K562 (cell line): ENCODE data around the gene FAM184B. TPM values are rescaled to one million over a fixed set of nuclear protein-coding genes. Genes with fewer than 3 reads are reported as not detected.

Source experiments
- ATAC-seq: fragments of 200-7000 bp; cut with Tn5 transposase; 3 replicates; pipeline ENCODE4 v1.9.1; 2020; ENCODE audit warnings: moderate library complexity
- BruUV-seq: library from RNA; stranded (reverse); fragments of 400-500 nt; replicated peaks from 2 replicates; lab custom pipeline; 2021; lab: Mats Ljungman, UMichigan
- CTCF ChIA-PET: fragments of 300-600 bp; formaldehyde crosslinking; extraction: SDS; loops from one replicate; lab custom pipeline; 2021; ENCODE audit warnings: low intra/inter-chr PET ratio; lab: Yijun Ruan, JAX
- POLR2A ChIA-PET: fragments of 300-600, 350-650 bp; sonication (Branson Sonifier 250); formaldehyde crosslinking; extraction: SDS; loops from one replicate; lab custom pipeline; 2021; ENCODE audit warnings: antibody characterized with exemption, inconsistent platforms; lab: Yijun Ruan, JAX
- DNase-seq, 4 experiments: peaks; one replicate each; pipeline versions ENCODE4 v3.0.0 to v3.0.0-alpha.2; 2011 to 2018; ENCODE audit warnings: low spot score in 3 of 4, mixed read lengths in 3 of 4; ENCODE audit errors: extremely low read depth in 1 of 4
- FAIRE-seq: peaks from 2 replicates; lab custom pipeline; 2011; peaks lifted over from hg19 to GRCh38; lab: Jason Lieb, UNC
- H2AFZ ChIP-seq: 2 replicates; pipeline ENCODE4 v1.6.0; 2011; ENCODE audit warnings: low read depth, low read length, control low read depth, inconsistent platforms
- H3K27ac ChIP-seq: fragments of 200-600 bp; 3 replicates; pipeline ENCODE4 v1.8.0; 2011; ENCODE audit warnings: low read depth, mild to moderate bottlenecking, control low read depth, inconsistent platforms, low read length, moderate library complexity, mixed read lengths; ENCODE audit errors: extremely low read depth
- H3K27me3 ChIP-seq, 2 experiments: fragments of 300-600 bp in 1 of 2; 2 replicates in 1 of 2; 3 replicates in 1 of 2; pipeline versions ENCODE4 v1.6.0 to v1.8.0; 2011; ENCODE audit warnings: inconsistent platforms in 2 of 2, low read length in 2 of 2, mild to moderate bottlenecking in 1 of 2, mixed read lengths in 1 of 2, moderate library complexity in 1 of 2; ENCODE audit not compliant: control insufficient read depth in 2 of 2, insufficient read depth in 2 of 2
- H3K36me3 ChIP-seq: fragments of 300-600 bp; 3 replicates; pipeline ENCODE4 v1.8.0; 2011; ENCODE audit warnings: mild to moderate bottlenecking, low read length, inconsistent platforms; ENCODE audit not compliant: control insufficient read depth, insufficient read depth
- H3K4me1 ChIP-seq, 2 experiments: fragments of 200-600 bp in 1 of 2; replicated peaks in 1 of 2; 2 replicates in 1 of 2; 3 replicates in 1 of 2; pipeline versions ENCODE4 v1.5.1 to v1.8.0; 2011; ENCODE audit warnings: inconsistent platforms in 2 of 2, low read length in 2 of 2, mild to moderate bottlenecking in 1 of 2, mixed read lengths in 1 of 2, moderate library complexity in 1 of 2; ENCODE audit not compliant: control insufficient read depth in 2 of 2, insufficient read depth in 2 of 2
- H3K4me2 ChIP-seq: 2 replicates; pipeline ENCODE4 v1.6.1; 2011; ENCODE audit warnings: low read length, control low read depth, inconsistent platforms, mixed read lengths; ENCODE audit not compliant: insufficient read depth
- H3K4me3 ChIP-seq: fragments of 200-600 bp; sonication (generic), shearing (Covaris generic); 2 replicates; pipeline ENCODE4 v1.5.1; 2016; ENCODE audit warnings: control low read depth, inconsistent platforms
- H3K79me2 ChIP-seq: fragments of 200-600 bp; 3 replicates; pipeline ENCODE4 v1.8.0; 2011; ENCODE audit warnings: low read length, inconsistent platforms; ENCODE audit not compliant: control insufficient read depth, insufficient read depth
- H3K9ac ChIP-seq, 2 experiments: 2 replicates each; pipeline versions ENCODE4 v1.6.0 to v1.6.1; 2011; ENCODE audit warnings: low read depth in 2 of 2, low read length in 2 of 2, control low read depth in 1 of 2, inconsistent platforms in 1 of 2, mild to moderate bottlenecking in 1 of 2, mixed read lengths in 1 of 2; ENCODE audit not compliant: insufficient read depth in 1 of 2
- H3K9me1 ChIP-seq: one replicate; pipeline ENCODE4 v1.6.0; 2011; ENCODE audit warnings: inconsistent platforms, mild to moderate bottlenecking, low read length, moderate library complexity; ENCODE audit not compliant: control insufficient read depth, insufficient read depth
- H3K9me3 ChIP-seq: replicated peaks from 2 replicates; pipeline ENCODE4 v1.5.1; 2011; ENCODE audit warnings: low read depth, low read length, inconsistent platforms; ENCODE audit not compliant: control insufficient read depth, insufficient read depth
- H4K20me1 ChIP-seq: replicated peaks from 2 replicates; pipeline ENCODE4 v1.6.1; 2011; ENCODE audit warnings: low read length, inconsistent platforms, mixed read lengths; ENCODE audit not compliant: control insufficient read depth, insufficient read depth
- HMGN3 ChIP-seq: IDR thresholded peaks from 2 replicates; pipeline ENCODE4 v1.6.1; 2011; ENCODE audit warnings: borderline replicate concordance, low read depth, mild to moderate bottlenecking, mixed read lengths, low read length; ENCODE audit not compliant: insufficient read length; ENCODE audit errors: extremely low read depth
- LEF1 ChIP-seq: fragments of 450-650 bp; IDR thresholded peaks from 2 replicates; pipeline ENCODE4 v1.6.1; 2016; ENCODE audit warnings: mild to moderate bottlenecking
- MTA1 ChIP-seq: fragments of 450-650 bp; IDR thresholded peaks from 2 replicates; pipeline ENCODE4 v1.6.1; 2017; ENCODE audit warnings: borderline replicate concordance
- NCOA4 ChIP-seq: fragments of 450-650 bp; IDR thresholded peaks from 2 replicates; pipeline ENCODE4 v1.6.1; 2018; ENCODE audit warnings: mild to moderate bottlenecking; ENCODE audit not compliant: partially characterized antibody
- SAP30 ChIP-seq: fragments of 200-600 bp; sonication (generic); IDR thresholded peaks from 2 replicates; pipeline ENCODE4 v1.6.1; 2012; ENCODE audit warnings: borderline replicate concordance, low read depth, mild to moderate bottlenecking, moderate library complexity, low read length, control low read depth, inconsistent platforms; ENCODE audit not compliant: insufficient read depth, poor library complexity, severe bottlenecking
- SMARCB1 ChIP-seq: IDR thresholded peaks from 2 replicates; pipeline ENCODE4 v1.6.1; 2011; ENCODE audit warnings: improper control_type of control experiment, low read depth; ENCODE audit not compliant: insufficient read length
- WGBS: fragments of 100-300 bp; shearing (Covaris generic); methylation state at CpG from one replicate; pipeline ENCODE4 v1.1.6; 2016; ENCODE audit warnings: low coverage, mixed read lengths; ENCODE audit not compliant: insufficient coverage; ENCODE audit errors: missing lambda C conversion rate; 5-methylcytosine and 5-hydroxymethylcytosine counted together
- in situ Hi-C: fragments of 300-500 bp; cut with MboI; formaldehyde crosslinking; loops from 4 replicates; pipeline ENCODE4 v1.15.0; 2018; ENCODE audit warnings: inconsistent platforms, mixed read lengths
- intact Hi-C: fragments of 100-400 bp; cut with micrococcal nuclease; formaldehyde crosslinking; loops from 2 replicates; pipeline ENCODE4 v1.14.2; 2022
- polyA plus RNA-seq, 8 experiments: library from polyadenylated mRNA; depleted of rRNA in 4 of 8; stranded (reverse) in 5 of 8; unstranded in 3 of 8; fragments of >200 nt; fragmentation: Nextera tagmentation in 2 of 8; fragmentation: Illumina TruSeq in 1 of 8; extraction: Ambion mirVana in 2 of 8; extraction: Trizol in 1 of 8; gene quantifications; 2 replicates each; pipeline versions ENCODE4 v1.2.1 to v1.2.3, GENCODE V29; 2011 to 2014; ENCODE audit warnings: inconsistent platforms in 1 of 8, missing spikeins in 1 of 8
- total RNA-seq, 7 experiments: library from RNA; depleted of rRNA in 6 of 7; stranded (reverse); fragments of >200 nt in 6 of 7; fragmentation: Illumina TruSeq in 2 of 7; extraction: Trizol in 2 of 7; gene quantifications; 2 replicates each; pipeline versions ENCODE4 v1.2.1 to v1.2.3, GENCODE V29; 2011 to 2021; ENCODE audit warnings: low replicate concordance in 1 of 7
- TF ChIP-seq, protein P1 (sequence below), 2 experiments: fragments of 450-650 bp; formaldehyde crosslinking in 1 of 2; IDR thresholded peaks; 2 replicates each; pipeline versions ENCODE4 v1.4.0 to v1.6.1; 2014 to 2020; ENCODE audit warnings: mild to moderate bottlenecking in 2 of 2, borderline replicate concordance in 1 of 2, low read depth in 1 of 2

FAM184B gene
- total and polyA plus RNA-seq, 9 of the 15 experiments (the other 6 are each of a cell fraction or from before 2014, with no cell fraction given), result not detected

DNA sequence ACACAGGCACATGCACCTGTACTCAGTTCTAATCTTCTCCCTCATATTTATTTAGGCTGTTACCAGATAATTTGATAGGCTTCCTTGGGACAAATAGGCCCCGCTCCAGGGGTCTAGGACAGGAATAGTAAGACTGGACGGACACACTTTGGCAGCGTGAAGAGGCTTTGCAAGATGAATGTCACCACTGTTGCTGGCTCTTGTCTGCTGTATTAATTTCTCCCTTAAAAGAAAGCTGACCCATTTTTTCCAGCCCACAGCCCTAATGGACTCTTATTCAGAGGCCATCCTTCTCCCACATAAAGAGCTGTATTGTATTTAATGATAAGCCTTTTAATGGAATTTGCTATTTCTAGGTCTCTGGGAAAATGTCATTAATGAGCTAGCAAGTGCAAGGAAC, 18.0 kb downstream of the FAM184B start:
- H3K27ac ChIP-seq, result no peak overlapping the region
- H2AFZ ChIP-seq, result no peak overlapping the region
- FAIRE-seq (no peak), DNase-seq (no peak), ATAC-seq (no peak)
- no TSS peak for BruUV-seq
- in situ Hi-C loops, result no loop called here
- TF ChIP-seq SMARCB1 (no peak), NCOA4 (no peak), SAP30 (no peak), LEF1 (no peak)
- H3K79me2 ChIP-seq, result no peaks in the 10 kb centered on the region
- H3K9ac ChIP-seq, result no peak overlapping the region
- no peaks in the 10 kb centered on the region for H3K36me3 ChIP-seq
- intact Hi-C loops, result no loop called here
- no peak overlapping the region for H3K4me3 ChIP-seq
- 3% methylated on average over 3 of the region's 3 CpGs for WGBS
- H4K20me1 ChIP-seq, result no peaks in the 10 kb centered on the region
- POLR2A ChIA-PET, result interaction anchor here (0.8 to 1.3 kb wide), 3 partner anchors 11 to 68 kb away, joined by 4 read pairs; partner anchors contain the start of gene DCAF16
- no peaks in the 10 kb centered on the region for H3K9me1 ChIP-seq
- CTCF ChIA-PET, result no interaction called here
- peaks cover 3% of the 10 kb centered on the region; the same call in 1 of the 2 replicates for H3K9me3 ChIP-seq
- H3K4me2 ChIP-seq, result no peak overlapping the region
- H3K27me3 ChIP-seq, result peaks cover 7 to 9% of the 10 kb centered on the region in 2 experiments; a peak in 4 of 5 replicates
- H3K4me1 ChIP-seq, result peaks cover 0 to 7% of the 10 kb centered on the region in 2 experiments; a peak in 1 of 5 replicates

DNA sequence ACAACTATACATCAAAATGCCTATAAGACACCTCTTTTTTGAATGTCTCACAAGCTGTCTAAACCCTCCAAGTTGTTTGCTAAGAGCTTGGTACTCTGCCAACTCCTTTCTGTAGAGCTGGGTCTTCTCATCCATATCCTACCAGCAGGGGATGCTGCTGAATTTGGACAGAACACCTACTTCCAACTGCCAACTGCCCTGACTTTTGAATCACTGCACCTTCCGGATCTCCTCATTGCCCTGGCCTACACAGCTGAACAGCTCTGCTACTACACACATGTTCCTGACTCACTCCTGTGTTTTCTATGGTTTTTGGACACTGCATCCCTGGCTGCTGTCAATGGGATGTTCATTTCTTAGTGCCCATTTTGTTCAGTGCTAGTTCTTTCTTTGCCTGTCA, 18.7 kb downstream of the FAM184B start:
- H3K9me3 ChIP-seq, result peaks cover 3% of the 10 kb centered on the region; the same call in 1 of the 2 replicates
- H3K4me3 ChIP-seq, result no peak overlapping the region
- intact Hi-C loops, result no loop called here
- 0% methylated on average over 1 of the region's 1 CpG for WGBS
- no peak overlapping the region for H2AFZ ChIP-seq
- no TSS peak for BruUV-seq
- no peak overlapping the region for H3K9ac ChIP-seq
- ATAC-seq (peak; percentile 70), FAIRE-seq (no peak), DNase-seq (peak in 3 of 4 experiments; percentile 19 to 37 (median 37))
- H3K79me2 ChIP-seq, result no peaks in the 10 kb centered on the region
- H3K27me3 ChIP-seq, result peaks cover 7 to 9% of the 10 kb centered on the region in 2 experiments; a peak in 4 of 5 replicates
- no peak overlapping the region for H3K27ac ChIP-seq
- ChIA-PET CTCF (no interaction called here), POLR2A (interaction anchor here (0.8 to 1.3 kb wide), 2 partner anchors 12 to 47 kb away, joined by 4 read pairs; partner anchors contain the start of gene DCAF16)
- in situ Hi-C loops, result no loop called here
- peaks cover 0 to 7% of the 10 kb centered on the region in 2 experiments; a peak in 1 of 5 replicates for H3K4me1 ChIP-seq
- H3K36me3 ChIP-seq, result no peaks in the 10 kb centered on the region
- no peaks in the 10 kb centered on the region for H4K20me1 ChIP-seq
- H3K4me2 ChIP-seq, result no peak overlapping the region
- H3K9me1 ChIP-seq, result no peaks in the 10 kb centered on the region
- TF ChIP-seq HMGN3 (no peak), MTA1 (no peak)
- TF ChIP-seq, protein P1, sequence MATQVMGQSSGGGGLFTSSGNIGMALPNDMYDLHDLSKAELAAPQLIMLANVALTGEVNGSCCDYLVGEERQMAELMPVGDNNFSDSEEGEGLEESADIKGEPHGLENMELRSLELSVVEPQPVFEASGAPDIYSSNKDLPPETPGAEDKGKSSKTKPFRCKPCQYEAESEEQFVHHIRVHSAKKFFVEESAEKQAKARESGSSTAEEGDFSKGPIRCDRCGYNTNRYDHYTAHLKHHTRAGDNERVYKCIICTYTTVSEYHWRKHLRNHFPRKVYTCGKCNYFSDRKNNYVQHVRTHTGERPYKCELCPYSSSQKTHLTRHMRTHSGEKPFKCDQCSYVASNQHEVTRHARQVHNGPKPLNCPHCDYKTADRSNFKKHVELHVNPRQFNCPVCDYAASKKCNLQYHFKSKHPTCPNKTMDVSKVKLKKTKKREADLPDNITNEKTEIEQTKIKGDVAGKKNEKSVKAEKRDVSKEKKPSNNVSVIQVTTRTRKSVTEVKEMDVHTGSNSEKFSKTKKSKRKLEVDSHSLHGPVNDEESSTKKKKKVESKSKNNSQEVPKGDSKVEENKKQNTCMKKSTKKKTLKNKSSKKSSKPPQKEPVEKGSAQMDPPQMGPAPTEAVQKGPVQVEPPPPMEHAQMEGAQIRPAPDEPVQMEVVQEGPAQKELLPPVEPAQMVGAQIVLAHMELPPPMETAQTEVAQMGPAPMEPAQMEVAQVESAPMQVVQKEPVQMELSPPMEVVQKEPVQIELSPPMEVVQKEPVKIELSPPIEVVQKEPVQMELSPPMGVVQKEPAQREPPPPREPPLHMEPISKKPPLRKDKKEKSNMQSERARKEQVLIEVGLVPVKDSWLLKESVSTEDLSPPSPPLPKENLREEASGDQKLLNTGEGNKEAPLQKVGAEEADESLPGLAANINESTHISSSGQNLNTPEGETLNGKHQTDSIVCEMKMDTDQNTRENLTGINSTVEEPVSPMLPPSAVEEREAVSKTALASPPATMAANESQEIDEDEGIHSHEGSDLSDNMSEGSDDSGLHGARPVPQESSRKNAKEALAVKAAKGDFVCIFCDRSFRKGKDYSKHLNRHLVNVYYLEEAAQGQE (IDR thresholded peaks at IDR 0.05; ENCODE audit: borderline replicate concordance), result peak; percentile 29; the same call in 1 of the 2 replicates
- TF ChIP-seq, protein P1 (CRISPR knock-in tag; IDR thresholded peaks at IDR 0.05; ENCODE audit: low read depth), result no peak
